ENCODE measurements around the gene SIVA1.

- TF ChIP-seq, protein P1, sequence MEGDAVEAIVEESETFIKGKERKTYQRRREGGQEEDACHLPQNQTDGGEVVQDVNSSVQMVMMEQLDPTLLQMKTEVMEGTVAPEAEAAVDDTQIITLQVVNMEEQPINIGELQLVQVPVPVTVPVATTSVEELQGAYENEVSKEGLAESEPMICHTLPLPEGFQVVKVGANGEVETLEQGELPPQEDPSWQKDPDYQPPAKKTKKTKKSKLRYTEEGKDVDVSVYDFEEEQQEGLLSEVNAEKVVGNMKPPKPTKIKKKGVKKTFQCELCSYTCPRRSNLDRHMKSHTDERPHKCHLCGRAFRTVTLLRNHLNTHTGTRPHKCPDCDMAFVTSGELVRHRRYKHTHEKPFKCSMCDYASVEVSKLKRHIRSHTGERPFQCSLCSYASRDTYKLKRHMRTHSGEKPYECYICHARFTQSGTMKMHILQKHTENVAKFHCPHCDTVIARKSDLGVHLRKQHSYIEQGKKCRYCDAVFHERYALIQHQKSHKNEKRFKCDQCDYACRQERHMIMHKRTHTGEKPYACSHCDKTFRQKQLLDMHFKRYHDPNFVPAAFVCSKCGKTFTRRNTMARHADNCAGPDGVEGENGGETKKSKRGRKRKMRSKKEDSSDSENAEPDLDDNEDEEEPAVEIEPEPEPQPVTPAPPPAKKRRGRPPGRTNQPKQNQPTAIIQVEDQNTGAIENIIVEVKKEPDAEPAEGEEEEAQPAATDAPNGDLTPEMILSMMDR (IDR thresholded peaks at IDR 0.05): no peak
- TF ChIP-seq POLR2A (IDR thresholded peaks at IDR 0.05): no peak
Observed at GRCh38 chr14:104792101-104792884, 39.3 kb downstream of the SIVA1 start.
